Measurements from ENCODE around the gene IFNL4.

DNA sequence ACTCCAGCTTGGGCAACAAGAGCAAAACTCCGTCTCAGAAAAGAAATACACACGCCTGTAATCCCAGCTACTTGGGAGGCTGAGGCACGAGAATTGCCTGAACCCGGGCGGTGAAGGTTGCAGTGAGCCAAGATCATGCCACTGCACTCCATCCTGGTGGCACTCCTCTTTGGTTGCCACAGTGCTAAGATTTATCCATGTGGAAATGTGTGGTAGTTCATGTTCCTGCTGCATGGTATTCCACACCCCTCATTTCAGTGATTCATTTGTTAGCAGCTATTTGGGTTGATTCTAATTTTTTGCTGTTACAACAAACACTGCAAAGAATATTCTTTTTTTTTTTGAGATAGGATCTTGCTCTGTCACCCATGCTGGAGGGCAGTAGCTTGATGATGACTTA, 15.9 kb downstream of the IFNL4 start:
- TF ChIP-seq, protein P1, sequence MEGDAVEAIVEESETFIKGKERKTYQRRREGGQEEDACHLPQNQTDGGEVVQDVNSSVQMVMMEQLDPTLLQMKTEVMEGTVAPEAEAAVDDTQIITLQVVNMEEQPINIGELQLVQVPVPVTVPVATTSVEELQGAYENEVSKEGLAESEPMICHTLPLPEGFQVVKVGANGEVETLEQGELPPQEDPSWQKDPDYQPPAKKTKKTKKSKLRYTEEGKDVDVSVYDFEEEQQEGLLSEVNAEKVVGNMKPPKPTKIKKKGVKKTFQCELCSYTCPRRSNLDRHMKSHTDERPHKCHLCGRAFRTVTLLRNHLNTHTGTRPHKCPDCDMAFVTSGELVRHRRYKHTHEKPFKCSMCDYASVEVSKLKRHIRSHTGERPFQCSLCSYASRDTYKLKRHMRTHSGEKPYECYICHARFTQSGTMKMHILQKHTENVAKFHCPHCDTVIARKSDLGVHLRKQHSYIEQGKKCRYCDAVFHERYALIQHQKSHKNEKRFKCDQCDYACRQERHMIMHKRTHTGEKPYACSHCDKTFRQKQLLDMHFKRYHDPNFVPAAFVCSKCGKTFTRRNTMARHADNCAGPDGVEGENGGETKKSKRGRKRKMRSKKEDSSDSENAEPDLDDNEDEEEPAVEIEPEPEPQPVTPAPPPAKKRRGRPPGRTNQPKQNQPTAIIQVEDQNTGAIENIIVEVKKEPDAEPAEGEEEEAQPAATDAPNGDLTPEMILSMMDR (IDR thresholded peaks at IDR 0.05) = no peak
- no peak for TF ChIP-seq ZFX (IDR thresholded peaks at IDR 0.05; ENCODE audit: borderline replicate concordance)
